HG02870 (cell line): ENCODE measurements around the gene CSRP1.

Experiments
- ATAC-seq: cut with Tn5 transposase; IDR thresholded peaks from one replicate; pipeline ENCODE4 v1.9.1; 2021; ENCODE audit warnings: mild to moderate bottlenecking, moderate library complexity; ENCODE audit not compliant: unreplicated experiment

Gene CSRP1

GRCh38 chr1:201457508-201457960 lies 49.4 kb downstream of the CSRP1 start:
- ATAC-seq: no peak

GRCh38 chr1:201456499-201457309 lies 50.2 kb downstream of the CSRP1 start:
- ATAC-seq: no peak

GRCh38 chr1:201455098-201455497 lies 51.8 kb downstream of the CSRP1 start:
- ATAC-seq: no peak

- ATAC-seq: no peak
Observed at GRCh38 chr1:201454608-201455007, 52.3 kb downstream of the CSRP1 start.

- no peak for ATAC-seq
Observed at GRCh38 chr1:201452866-201453265, 54.1 kb downstream of the CSRP1 start.

- ATAC-seq: no peak
Observed at GRCh38 chr1:201450721-201451291, 56.1 kb downstream of the CSRP1 start.

GRCh38 chr1:201448990-201449389 lies 57.9 kb downstream of the CSRP1 start:
- no peak for ATAC-seq

- ATAC-seq: no peak
Observed at GRCh38 chr1:201447903-201448871, 58.7 kb downstream of the CSRP1 start.

- ATAC-seq: no peak
Observed at GRCh38 chr1:201445310-201445709, 61.6 kb downstream of the CSRP1 start.

- ATAC-seq: no peak
Observed at GRCh38 chr1:201444792-201445191, 62.1 kb downstream of the CSRP1 start.

- no peak for ATAC-seq
Observed at GRCh38 chr1:201443747-201444146, 63.2 kb downstream of the CSRP1 start.

- no peak for ATAC-seq
Observed at GRCh38 chr1:201436969-201437368, 70.0 kb downstream of the CSRP1 start.

GRCh38 chr1:201436393-201436792 lies 70.5 kb downstream of the CSRP1 start:
- ATAC-seq: no peak

- ATAC-seq: no peak
Observed at GRCh38 chr1:201434266-201434665, 72.7 kb downstream of the CSRP1 start.

GRCh38 chr1:201433609-201434008 lies 73.3 kb downstream of the CSRP1 start:
- no peak for ATAC-seq
